Kidney epithelial cell (primary cell): ENCODE measurements around the gene SLC41A3. TPM values are rescaled to one million over a fixed set of nuclear protein-coding genes. Genes with fewer than 3 reads are reported as not detected.

Experiments used
- DNase-seq: peaks from one replicate; pipeline ENCODE4 v3.0.0-alpha.2; 2010; ENCODE audit warnings: low read depth
- H3K27me3 ChIP-seq: 2 replicates; pipeline ENCODE4 v1.6.0; 2011; ENCODE audit warnings: low read length; ENCODE audit not compliant: control insufficient read depth, insufficient read depth
- H3K36me3 ChIP-seq: 2 replicates; pipeline ENCODE4 v1.5.1; 2011; ENCODE audit warnings: low read length; ENCODE audit not compliant: control insufficient read depth, insufficient read depth
- H3K4me3 ChIP-seq: 2 replicates; pipeline ENCODE4 v1.5.1; 2011; ENCODE audit warnings: low read depth, mild to moderate bottlenecking, control low read depth, low read length
- CTCF ChIP-seq: IDR thresholded peaks from 2 replicates; pipeline ENCODE4 v1.5.1; 2011; ENCODE audit warnings: mild to moderate bottlenecking, moderate library complexity, low read length, control low read depth, inconsistent platforms; ENCODE audit not compliant: insufficient read depth, poor library complexity, severe bottlenecking
- total RNA-seq: library from RNA; depleted of rRNA; stranded (reverse); fragments of >200 nt; gene quantifications from 2 replicates; pipeline ENCODE4 v1.2.3, GENCODE V29; 2015

Gene SLC41A3
- total RNA-seq, 1 donor from 2014 or later = 74.9 TPM

- no peak overlapping the region for H3K4me3 ChIP-seq
- no peak for TF ChIP-seq CTCF
- peaks cover 9% of the 10 kb centered on the region for H3K27me3 ChIP-seq
- no peaks in the 10 kb centered on the region for H3K36me3 ChIP-seq
- no peak for DNase-seq
Observed at GRCh38 chr3:126130081-126130855, 46.3 kb upstream of the SLC41A3 start.

- Histone ChIP-seq H3K4me3 (no peak overlapping the region), H3K27me3 (peaks cover 9% of the 10 kb centered on the region)
- no peak for DNase-seq
Observed at GRCh38 chr3:126129398-126129891, 45.5 kb upstream of the SLC41A3 start.

GRCh38 chr3:126128504-126129397, 44.8 kb upstream of the SLC41A3 start:
- DNase-seq = no peak
- no peak for TF ChIP-seq CTCF
- peaks cover 9% of the 10 kb centered on the region for H3K27me3 ChIP-seq
- no peaks in the 10 kb centered on the region for H3K36me3 ChIP-seq
- no peak overlapping the region for H3K4me3 ChIP-seq

More at GRCh38 chr3:126129398-126129891, 45.5 kb upstream of the SLC41A3 start:
- H3K36me3 ChIP-seq = no peaks in the 10 kb centered on the region
- no peak for TF ChIP-seq CTCF

- TF ChIP-seq CTCF = no peak
- Histone ChIP-seq H3K36me3 (no peaks in the 10 kb centered on the region), H3K27me3 (peaks cover 9% of the 10 kb centered on the region), H3K4me3 (no peak overlapping the region)
- DNase-seq = no peak
Observed at GRCh38 chr3:126127904-126128303, 44.0 kb upstream of the SLC41A3 start.

- no peaks in the 10 kb centered on the region for H3K36me3 ChIP-seq
- no peak for TF ChIP-seq CTCF
- H3K27me3 ChIP-seq = peaks cover 9% of the 10 kb centered on the region
- no peak overlapping the region for H3K4me3 ChIP-seq
- no peak for DNase-seq
Observed at GRCh38 chr3:126127452-126127851, 43.5 kb upstream of the SLC41A3 start.
